H4 (cell line): ENCODE measurements around the gene PDAP1. TPM values are rescaled to one million over a fixed set of nuclear protein-coding genes. Genes with fewer than 3 reads are reported as not detected.
"Not testable (repeated sequence)": the region's sequence is repeated elsewhere in the genome, so short reads cannot be mapped to it uniquely, and the experiment has no call there.

Experiments
- DNase-seq: peaks from one replicate; pipeline ENCODE4 v3.0.0-alpha.2; 2015; ENCODE audit warnings: low spot score
- total RNA-seq: library from RNA; depleted of rRNA; stranded (reverse); fragments of >200 nt; shearing (Covaris generic); gene quantifications from 2 replicates; pipeline ENCODE4 v1.2.3, GENCODE V29; 2014

Gene PDAP1
- total RNA-seq, 1 experiment from 2014 or later = 147 TPM

GRCh38 chr7:99396418-99397296, 11.7 kb downstream of the PDAP1 start:
- no peak for DNase-seq

GRCh38 chr7:99395616-99396327, 12.6 kb downstream of the PDAP1 start:
- DNase-seq = no peak

- DNase-seq = no peak
Observed at GRCh38 chr7:99394188-99394502, 14.3 kb downstream of the PDAP1 start.

- DNase-seq = no peak
Observed at GRCh38 chr7:99393355-99394187, 14.8 kb downstream of the PDAP1 start.

GRCh38 chr7:99392659-99393354, 15.6 kb downstream of the PDAP1 start:
- DNase-seq = no peak

- DNase-seq = no peak
Observed at GRCh38 chr7:99392046-99392445, 16.4 kb downstream of the PDAP1 start.

- DNase-seq = no peak
Observed at GRCh38 chr7:99390941-99391602, 17.3 kb downstream of the PDAP1 start.

- DNase-seq = no peak
Observed at GRCh38 chr7:99389772-99390171, 18.6 kb downstream of the PDAP1 start.

- no peak for DNase-seq
Observed at GRCh38 chr7:99387912-99388311, 20.5 kb downstream of the PDAP1 start.

GRCh38 chr7:99387239-99387635, 21.2 kb downstream of the PDAP1 start:
- not testable (repeated sequence) for DNase-seq

- no peak for DNase-seq
Observed at GRCh38 chr7:99386584-99387238, 21.7 kb downstream of the PDAP1 start.

- no peak for DNase-seq
Observed at GRCh38 chr7:99385564-99385963, 22.8 kb downstream of the PDAP1 start.

GRCh38 chr7:99384523-99384922, 23.9 kb downstream of the PDAP1 start:
- no peak for DNase-seq

GRCh38 chr7:99383791-99384370, 24.5 kb downstream of the PDAP1 start:
- DNase-seq = no peak

GRCh38 chr7:99383203-99383602, 25.2 kb downstream of the PDAP1 start:
- DNase-seq = no peak

GRCh38 chr7:99381664-99382075, 26.7 kb downstream of the PDAP1 start:
- DNase-seq = no peak

GRCh38 chr7:99380823-99381663, 27.4 kb downstream of the PDAP1 start:
- DNase-seq = no peak

GRCh38 chr7:99380032-99380822, 28.2 kb downstream of the PDAP1 start:
- DNase-seq = no peak

- not testable (repeated sequence) for DNase-seq
Observed at GRCh38 chr7:99379693-99380031, 28.7 kb downstream of the PDAP1 start.
